Glomerular visceral epithelial cell (primary cell): ENCODE results near the gene PRAMEF7.
"Not testable (repeated sequence)": the region's sequence is repeated elsewhere in the genome, so short reads cannot be mapped to it uniquely, and the experiment has no call there.

Experiments
- DNase-seq: peaks from one replicate; pipeline ENCODE4 v3.0.0-alpha.2; 2016; ENCODE audit errors: extremely low spot score

The PRAMEF7 gene

GRCh38 chr1:12916310-12916709 is at the start of gene PRAMEF7:
TSS of gene PRAMEF7 (plus strand) at chr1:12916610. CDS start at chr1:12917693, 1,083 bp downstream.
- DNase-seq: not testable (repeated sequence)

GRCh38 chr1:12878453-12878852 is 38.0 kb upstream of the PRAMEF7 start:
- DNase-seq: not testable (repeated sequence)

- not testable (repeated sequence) for DNase-seq
Measured at GRCh38 chr1:12886101-12886500, 30.3 kb upstream of the PRAMEF7 start, which contains the start of gene PRAMEF4. TSS of gene PRAMEF4 (minus strand) at chr1:12886201. CDS start at chr1:12883394, 2,807 bp downstream.

DNA sequence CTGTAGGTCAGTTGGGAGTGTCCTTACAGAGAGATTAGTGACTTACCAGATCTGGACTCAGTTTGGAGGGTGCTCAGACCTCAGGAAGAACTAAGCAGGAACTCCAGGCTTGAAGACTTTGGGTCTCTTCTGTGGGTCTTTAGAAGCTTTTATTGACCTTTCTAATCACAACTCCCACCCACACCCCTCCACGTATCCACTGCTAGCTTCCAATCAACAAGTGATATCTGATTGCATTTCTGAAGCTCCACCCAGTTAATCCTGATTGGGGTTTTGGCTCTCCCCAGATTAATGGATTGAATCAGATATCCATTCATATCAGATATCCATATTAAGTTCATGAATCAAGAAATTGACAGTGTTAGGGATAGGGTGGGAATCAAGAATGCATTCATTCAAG is 18.2 kb upstream of the PRAMEF7 start, which contains the start of gene PRAMEF10:
Gene PRAMEF10 (minus strand): TSS at position 101 of the 400 bp plus-strand sequence. CDS start 2,423 bp downstream, outside the sequence.
- not testable (repeated sequence) for DNase-seq

DNA sequence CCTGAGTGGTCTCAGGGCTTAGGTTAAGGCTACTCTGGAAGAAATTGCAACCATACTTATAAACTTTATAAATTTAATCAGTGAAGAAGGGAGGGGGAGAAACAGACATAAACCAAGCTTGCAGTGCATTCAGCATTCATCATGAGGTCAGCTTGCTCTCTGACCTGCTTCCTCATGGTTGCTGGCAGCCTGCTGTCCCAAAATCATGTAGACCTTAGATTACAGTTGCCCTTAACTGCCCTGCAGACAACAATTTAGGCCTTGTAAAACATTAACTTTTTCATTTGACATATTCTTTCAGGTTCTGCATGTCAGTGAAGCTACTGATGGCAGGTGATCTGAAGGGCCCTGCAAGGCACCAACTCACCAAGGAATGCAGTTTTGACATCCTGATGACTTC is 17.2 kb upstream of the PRAMEF7 start:
- not testable (repeated sequence) for DNase-seq

- DNase-seq: not testable (repeated sequence)
Measured at GRCh38 chr1:12903793-12904572, 12.4 kb upstream of the PRAMEF7 start.

DNA sequence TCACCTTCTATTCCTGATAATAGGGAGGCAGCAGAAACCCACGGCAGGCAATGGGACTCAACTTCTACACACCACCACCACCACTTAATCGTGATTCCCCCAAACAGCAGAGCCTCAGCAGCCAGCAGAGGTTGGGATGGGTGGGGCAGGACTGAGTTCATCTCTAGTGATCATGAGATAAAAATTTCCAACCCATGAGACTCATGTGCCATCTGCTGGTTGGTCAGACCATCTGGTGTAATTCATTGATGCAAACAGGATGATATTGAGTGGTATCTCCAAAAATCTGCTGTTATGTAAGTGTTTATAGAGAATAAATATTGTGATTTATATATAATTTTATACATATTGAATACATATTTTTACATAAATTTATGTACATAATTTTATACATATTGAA is 5.3 kb downstream of the PRAMEF7 start:
- not testable (repeated sequence) for DNase-seq

DNA sequence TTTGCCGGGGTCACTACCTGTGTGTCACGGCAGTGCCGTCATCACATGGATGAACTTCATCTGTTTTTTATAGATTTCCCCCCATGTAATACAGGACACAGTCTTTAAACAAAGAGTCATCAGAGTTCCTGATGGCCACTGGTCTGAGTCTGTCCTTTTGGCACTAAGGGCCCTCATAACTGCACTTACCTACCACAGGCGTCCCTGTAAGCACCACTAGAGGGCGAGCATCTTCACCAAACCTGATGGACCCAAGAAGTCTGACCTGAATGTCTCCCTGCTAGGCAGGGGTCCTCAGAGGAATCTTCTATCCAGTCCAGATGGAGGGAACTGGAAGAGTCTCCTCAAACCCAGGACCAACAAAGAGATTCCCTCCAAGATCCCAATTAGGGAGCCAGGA is 8.0 kb downstream of the PRAMEF7 start:
- not testable (repeated sequence) for DNase-seq

DNA sequence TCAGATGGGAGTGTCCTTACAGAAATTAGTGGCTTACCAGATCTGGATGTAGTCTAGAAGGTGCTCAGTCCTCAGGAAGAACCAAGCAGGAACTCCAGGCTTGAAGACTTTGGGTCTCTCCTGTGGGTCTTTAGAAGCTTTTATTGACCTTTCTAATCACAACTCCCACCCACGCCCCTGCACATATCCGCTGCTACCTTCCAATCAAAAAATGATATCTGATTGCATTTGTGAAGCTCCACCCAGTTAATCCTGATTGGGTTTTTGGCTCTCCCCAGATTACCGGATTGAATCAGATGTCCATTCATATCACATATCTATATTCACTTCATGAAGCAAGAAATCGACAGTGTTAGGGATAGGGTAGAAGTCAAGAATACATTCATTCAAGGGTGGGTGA is 31.1 kb downstream of the PRAMEF7 start, which contains the start of gene PRAMEF6:
Gene PRAMEF6 (minus strand): TSS at position 101 of the 400 bp plus-strand sequence. CDS start 5,062 bp downstream, outside the sequence.
- not testable (repeated sequence) for DNase-seq
